ENCODE results near the gene SPOP. TPM values are rescaled to one million over a fixed set of nuclear protein-coding genes. Genes with fewer than 3 reads are reported as not detected.

Gene SPOP
- total and polyA plus RNA-seq, 9 of the 15 experiments (the other 6 are each of a cell fraction or from before 2014, with no cell fraction given) = 34.2 to 65.9 (median 39.7) TPM

- TF ChIP-seq MEIS2 (IDR thresholded peaks at IDR 0.05; ENCODE audit: partially characterized antibody) (peak; percentile 79), RAD21 (CRISPR knock-in tag; conservative IDR thresholded peaks at IDR 0.05 in 1 of 2, IDR thresholded peaks at IDR 0.05 in 1 of 2) (peak; percentile 77 to 81), ZNF407 (IDR thresholded peaks at IDR 0.05; ENCODE audit: low read depth) (no peak), E4F1 (CRISPR knock-in tag; IDR thresholded peaks at IDR 0.05; ENCODE audit: borderline replicate concordance) (no peak), PREB (CRISPR knock-in tag; IDR thresholded peaks at IDR 0.05) (no peak), PCBP1 (IDR thresholded peaks at IDR 0.05; ENCODE audit: low read depth, low read length, poor library complexity, severe bottlenecking) (no peak), NONO (IDR thresholded peaks at IDR 0.05; ENCODE audit: low read depth in 2 of 2, low read length in 1 of 2) (peak; percentile 44 to 69; a peak in 2 of 4 replicates), ZNF668 (CRISPR knock-in tag; IDR thresholded peaks at IDR 0.05) (no peak), WHSC1 (IDR thresholded peaks at IDR 0.05; ENCODE audit: low read length) (no peak), SPI1 (IDR thresholded peaks at IDR 0.05; ENCODE audit: borderline replicate concordance, low read depth, low read length) (no peak), TEAD4 (IDR thresholded peaks at IDR 0.05; ENCODE audit: low read length) (peak; percentile 80), TEAD4 (CRISPR knock-in tag; IDR thresholded peaks at IDR 0.05; ENCODE audit: borderline replicate concordance) (no peak), FUS (optimal IDR thresholded peaks at IDR 0.05; ENCODE audit: low read depth, low read length) (peak; percentile 30), SAFB (IDR thresholded peaks at IDR 0.05; ENCODE audit: borderline replicate concordance, low read depth, low read length) (no peak)
Measured at GRCh38 chr17:49707608-49708514, 30.0 kb upstream of the SPOP start, which contains the start of gene SLC35B1 (continued).
